SW480 (cell line): ENCODE results near the gene MFSD6L.
"Not testable (repeated sequence)": the region's sequence is repeated elsewhere in the genome, so short reads cannot be mapped to it uniquely, and the experiment has no call there.

Experiments used
- DNase-seq: peaks from one replicate; pipeline ENCODE4 v3.0.0-alpha.2; 2016; ENCODE audit warnings: low spot score

Gene MFSD6L

DNA sequence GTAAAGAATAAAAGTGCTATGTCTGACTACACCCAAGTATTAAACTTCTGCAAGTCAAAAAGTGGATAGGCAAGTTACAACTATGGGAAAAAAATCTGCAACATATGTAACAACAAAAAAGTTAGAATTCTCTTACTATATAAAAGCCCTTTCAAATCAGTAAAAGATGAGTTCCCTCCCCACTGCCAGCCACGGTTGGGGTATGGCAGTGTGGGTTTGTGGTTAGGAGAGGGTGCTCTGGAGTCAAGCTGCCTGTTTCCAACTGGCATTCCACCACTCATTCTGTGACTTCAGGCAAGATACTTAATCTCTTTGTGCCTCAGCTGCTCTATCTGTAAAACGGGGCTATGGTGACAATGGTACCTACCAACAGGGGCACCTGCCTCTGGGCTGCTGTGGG, 26.6 kb upstream of the MFSD6L start:
- no peak for DNase-seq

DNA sequence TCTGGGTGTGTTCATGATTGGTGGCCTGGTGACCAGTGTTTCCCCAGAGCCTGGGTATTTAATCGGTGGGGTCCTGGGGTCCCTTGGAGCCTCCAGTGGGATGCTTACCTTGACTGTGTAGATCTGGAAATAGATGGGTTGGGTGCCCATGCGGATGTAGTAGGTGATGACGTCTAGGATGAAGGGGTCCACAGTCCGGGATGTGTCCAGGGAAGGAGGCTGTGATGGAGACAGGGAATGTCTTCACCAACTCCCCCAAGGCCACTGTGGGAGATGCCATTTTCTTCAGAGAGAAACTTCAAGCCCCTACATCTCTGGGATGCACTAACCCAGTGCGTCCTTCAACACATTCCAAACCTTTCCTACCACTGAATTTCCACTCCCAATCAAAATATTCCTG, 24.1 kb upstream of the MFSD6L start:
- no peak for DNase-seq

DNA sequence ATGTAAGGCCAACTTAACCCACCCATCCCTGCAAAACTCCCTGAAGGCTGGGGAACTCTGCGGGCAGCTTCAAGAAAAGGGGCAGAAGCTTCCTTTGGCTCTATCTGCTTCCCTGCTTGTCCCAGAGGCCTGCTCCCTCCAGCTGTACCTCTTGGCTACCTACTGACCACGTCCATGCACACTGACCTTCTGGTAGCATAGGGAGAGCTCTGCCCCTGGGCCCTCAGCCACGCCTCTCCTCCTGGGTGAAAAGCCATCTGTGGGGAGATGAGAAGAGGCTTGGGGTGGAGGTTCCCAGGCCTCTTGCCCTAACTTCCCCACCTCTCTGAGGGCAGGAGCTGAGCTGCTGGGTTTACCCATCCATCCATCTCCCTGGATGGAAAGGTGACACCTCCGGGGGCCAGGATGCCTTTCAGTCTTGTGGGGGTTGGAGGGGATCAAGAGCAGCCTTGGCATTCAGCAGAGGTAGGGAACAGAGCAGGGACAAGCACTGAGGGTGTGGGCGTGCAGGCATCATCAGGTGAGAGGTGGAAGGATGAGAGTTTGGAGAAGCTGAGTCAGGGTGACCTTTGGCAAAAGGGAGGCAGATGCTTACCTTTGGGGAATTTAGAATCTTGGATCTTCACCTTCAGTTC, 23.4 kb upstream of the MFSD6L start:
- no peak for DNase-seq

DNA sequence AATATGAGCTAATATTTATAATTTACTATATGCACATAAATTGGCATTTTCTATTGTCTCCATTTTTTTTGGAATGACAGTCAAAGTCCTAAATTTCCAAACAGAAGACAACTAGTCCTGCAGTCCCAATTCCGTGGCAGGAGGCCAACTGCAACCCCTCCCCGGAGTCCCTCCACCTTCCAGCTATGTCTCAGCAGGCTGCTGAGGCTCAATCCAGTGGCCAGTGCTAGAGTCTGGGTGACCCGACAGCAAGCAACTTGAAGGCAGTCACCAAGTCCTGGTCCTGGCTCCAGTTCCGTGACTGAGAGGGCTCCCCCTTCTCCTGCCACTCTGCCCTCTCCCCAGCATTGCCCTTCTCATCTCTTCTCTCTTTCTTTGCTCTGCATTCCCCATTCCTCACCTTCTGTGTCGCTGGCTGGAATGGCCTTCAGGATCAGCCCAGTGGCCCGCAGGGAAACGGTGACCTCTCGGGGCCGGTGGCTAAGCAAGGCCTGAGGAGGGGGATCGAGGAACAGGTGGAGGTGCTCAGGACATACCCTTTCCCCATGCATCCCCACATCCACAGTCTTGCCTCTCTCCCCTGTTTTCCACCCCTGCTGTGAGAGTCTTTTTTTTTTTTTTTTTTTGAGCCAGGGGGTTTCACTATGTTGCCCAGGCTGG, 22.4 kb upstream of the MFSD6L start:
- no peak for DNase-seq

DNA sequence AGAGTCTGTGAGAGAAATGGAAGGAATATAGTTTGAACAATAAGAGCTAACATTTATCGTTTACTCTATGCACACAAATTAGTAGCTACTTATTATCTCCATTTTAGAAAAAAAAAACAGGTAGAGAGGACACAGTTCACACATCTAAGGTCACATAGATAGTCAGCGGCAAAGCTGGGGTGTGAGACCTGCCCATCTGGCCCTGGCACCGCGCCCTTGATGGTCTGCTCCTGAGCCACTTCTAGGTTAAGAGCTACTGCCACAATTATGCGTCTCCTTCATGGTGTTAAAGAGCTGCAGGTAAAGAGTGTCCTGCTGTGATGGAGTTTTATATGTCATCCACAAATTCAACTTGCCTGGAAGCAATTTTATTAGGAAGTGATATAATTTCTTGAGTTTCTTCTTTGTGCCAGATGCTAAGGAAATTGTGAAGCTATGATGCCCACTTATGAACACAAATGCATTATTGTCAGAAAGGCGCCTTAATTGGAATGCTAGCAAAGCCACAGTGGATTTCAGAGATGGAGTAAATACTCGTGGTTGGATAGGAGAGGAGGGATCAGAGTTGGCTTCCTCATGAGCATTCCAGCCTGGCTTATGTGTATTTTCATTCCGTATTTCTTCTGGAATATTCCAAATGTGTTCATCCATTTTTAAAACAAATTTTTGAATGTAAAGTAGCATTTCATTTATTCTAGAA, 21.3 kb upstream of the MFSD6L start:
- DNase-seq, result no peak

DNA sequence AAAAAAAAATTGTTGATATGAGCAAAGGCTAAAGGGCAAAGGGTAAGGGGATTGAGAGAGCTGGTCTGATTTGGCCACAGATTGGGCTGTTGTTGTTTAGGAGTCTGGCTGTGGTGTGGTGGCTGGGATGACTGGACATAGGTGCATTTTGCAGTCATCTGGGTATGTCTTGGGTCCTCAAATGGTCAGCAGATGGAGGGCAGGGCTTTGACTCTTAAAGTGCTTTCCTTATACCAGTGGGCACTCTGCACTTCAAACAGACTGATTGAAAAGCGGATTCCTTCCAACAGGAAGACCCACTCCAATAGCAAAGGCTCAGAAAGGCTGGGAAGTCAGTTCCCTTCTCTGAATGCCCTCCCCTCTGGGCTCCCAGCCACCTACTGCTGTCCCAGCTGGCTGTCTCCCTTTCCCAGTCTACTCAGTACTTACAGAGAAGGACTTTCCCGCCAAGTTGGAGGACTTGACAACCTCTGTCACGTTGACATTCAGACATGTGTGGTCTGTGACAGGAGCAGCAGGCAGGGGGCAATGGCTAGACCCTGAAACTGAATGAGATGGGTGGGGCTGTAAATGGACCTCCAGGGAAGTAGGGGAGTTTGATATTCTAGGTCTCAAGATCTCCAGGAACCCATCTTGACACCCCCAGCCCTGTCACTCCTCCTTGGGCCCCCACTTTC, 19.6 kb upstream of the MFSD6L start:
- DNase-seq, result no peak

DNA sequence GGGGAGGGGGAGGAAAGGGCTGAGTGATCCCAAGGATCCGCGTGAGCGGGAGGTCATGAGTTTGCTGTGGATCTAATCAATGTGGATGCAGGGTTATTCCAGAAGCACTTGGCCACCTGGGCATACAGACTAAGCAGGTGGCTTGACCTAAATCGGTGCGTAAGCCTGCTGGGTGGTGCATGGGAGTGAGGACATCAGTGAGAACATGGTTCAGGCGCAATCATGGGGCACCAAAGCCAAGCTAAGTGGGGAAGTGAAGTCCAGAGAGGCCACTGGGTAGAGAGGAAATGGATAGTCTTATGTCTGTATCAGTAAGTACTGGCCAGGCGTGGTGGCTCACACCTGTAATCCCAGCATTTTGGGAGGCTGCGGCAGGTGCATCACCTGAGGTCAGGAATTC, 18.9 kb upstream of the MFSD6L start:
- no peak for DNase-seq

DNA sequence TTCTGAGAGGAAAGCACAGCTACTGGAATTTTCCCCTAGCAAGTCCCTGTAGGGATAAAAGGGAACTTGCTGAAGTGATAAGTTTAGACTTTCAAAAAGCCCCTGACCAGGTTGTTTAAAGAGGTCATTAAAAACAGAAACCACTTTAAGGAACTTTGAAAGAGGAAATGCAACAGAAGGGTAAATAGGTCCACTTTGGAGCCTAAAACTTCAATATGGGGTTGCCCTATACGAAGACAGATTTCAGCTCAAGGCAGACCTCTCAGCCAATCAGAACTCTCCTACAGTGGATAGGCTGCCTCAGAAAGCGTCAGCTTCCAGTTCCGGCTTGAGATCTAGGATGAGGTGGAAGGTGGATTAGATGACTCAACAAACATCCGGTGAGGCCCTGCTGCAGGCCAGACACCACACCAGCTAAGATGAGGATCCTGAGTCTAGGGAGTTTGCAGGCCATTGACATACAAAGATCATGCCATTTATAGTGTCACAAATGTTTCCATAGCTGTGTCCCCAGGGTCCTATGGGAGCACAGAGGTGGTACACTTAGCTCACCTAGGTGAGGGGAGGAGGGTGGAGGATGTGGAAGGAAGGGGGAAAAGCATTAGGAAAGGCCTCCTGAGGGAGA, 7.9 kb upstream of the MFSD6L start:
- DNase-seq, result peak; percentile 26

DNA sequence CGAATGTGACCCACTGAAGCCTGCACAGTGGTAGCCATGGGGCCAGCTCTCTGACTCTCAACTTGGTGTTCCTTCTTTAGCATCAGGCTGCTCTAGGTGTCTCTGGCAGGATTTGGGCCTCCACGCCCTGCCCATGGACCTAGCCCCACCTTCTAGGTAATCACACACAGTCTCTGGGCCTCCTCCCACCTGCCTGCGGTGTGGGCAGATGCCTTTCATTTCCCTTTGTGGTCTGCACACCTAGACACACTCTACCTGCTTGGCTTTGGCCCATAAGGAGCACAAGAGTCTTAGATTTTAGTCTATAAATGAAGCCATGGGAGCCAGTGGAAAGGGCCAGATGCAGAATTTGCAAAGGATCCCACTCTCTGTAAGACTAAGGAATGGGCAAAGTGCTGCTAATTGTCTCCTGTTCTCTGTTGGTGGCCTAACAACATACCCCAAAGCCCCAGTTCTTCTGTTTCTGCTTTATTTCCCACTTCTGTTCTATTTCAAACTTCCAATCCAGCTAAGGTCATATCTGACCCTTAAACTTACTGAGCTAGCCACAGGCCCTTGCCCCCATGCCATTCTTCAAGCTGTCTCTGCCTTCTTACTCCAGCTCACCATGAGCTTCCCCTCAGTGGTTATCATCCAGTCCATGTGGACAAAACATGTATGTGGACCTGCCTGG, 7.2 kb upstream of the MFSD6L start:
- peak; percentile 57 for DNase-seq

DNA sequence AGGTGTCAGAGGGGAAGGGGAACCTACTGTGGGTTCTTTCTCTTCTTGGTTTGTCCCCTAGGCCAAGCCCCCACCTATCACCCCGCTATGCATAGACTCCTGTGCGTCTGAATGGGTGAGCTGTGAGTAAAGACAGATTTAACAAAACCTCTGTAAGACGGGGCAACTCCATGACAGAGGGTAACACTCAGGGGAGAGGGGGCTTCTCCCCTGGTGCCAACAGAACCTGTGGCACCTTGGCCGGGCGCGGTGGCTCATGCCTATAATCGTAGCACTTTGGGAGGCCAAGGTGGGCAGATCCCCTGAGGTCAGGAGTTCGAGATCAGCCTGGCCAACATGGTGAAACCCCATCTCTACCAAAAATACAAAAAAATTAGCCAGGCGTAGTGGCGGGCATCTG, 6.2 kb upstream of the MFSD6L start:
- not testable (repeated sequence) for DNase-seq

DNA sequence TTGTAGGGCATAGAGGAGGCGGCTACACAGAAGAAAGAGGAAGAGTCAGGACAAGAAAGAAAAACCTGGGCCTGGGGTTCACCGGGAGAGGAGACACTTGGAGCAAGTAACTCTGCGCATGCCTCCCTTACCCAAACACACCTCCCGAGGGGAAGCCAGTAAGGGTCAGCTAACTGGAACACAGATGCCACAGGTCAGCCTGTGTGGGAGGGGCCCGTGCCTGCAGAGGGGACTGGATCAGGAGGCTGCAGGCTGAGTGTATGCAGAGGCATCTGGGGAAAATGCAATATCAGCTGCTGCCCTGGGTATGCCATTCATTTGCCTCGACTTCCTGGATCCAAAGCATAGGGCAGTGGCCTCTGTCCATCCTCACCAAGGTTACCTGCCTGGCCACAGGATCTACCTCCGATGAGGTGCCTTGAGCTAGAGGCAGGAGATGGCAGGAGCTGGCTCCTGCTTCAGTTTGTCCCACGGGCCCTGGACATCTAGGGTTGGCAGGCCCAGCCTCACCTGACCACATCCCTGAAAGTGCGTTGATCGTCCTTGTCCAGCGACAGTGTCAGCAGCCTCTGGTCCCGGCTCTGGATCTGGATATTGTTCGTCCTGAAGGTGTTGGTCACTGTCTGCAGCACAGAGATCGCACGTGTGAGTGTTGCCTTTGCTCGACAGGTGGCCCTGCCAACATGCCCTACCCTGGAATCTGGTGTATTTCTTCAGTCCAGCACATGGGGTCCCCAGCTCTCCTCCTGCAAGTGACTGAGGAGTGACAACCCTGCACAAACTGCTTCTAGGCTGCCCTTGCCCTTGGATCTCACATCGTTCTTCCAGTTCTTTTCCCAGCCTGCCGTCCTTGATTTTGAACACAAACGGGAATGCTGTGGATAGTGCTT, 4.6 kb upstream of the MFSD6L start:
- DNase-seq, result no peak

DNA sequence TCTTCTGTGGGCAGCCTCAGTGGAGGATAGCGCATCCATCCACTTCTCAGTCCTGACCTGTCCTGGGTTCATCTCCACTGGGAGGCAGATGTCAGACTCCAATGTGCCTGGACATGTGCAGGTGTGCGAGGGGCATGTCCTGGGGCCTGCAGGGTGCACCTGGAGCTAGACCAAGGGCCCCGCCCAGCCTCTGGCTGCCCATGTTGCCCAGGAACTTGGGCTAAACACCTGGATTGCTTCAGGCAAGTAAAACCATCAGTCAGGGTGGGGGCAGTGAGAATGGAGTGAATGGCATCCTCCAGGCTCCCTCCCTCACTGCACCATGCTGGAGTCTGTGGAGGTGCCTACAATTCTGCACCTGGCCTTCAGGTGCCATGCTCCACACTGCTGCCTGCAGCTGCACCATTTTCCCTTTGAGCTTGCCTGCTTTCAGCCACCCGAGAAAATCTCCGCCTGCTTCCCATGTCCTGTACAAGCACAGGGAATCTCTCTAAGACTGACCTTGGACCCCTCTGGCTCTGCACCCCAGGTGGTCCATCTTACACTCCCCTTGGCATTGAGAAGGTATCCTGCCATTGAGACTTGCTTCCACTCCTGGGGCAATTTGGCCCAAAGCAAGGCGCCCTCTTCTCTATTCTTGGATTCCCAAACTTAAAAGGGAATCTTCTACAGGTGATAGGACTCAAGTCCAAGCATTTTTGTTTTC, 2.1 kb upstream of the MFSD6L start:
- no peak for DNase-seq

DNA sequence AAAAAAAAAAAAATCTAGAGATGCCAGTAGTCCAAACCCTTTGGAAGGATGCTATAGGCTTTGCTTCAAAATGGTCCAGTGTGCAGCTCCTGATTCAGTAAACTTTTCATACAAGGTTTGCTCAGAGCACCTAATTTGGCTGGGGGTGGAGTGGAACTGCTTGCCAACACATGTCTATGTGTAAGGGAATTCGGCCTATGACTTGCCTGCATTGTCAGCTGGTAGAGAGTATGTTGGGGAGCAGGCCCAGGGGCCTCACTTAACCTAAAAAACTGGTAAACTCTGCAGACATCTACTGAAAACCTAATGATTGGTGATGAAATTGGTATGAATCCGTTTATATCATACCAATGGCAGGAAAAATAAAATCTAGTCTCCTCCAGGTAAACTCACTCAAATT, 1.5 kb upstream of the MFSD6L start:
- no peak for DNase-seq

DNA sequence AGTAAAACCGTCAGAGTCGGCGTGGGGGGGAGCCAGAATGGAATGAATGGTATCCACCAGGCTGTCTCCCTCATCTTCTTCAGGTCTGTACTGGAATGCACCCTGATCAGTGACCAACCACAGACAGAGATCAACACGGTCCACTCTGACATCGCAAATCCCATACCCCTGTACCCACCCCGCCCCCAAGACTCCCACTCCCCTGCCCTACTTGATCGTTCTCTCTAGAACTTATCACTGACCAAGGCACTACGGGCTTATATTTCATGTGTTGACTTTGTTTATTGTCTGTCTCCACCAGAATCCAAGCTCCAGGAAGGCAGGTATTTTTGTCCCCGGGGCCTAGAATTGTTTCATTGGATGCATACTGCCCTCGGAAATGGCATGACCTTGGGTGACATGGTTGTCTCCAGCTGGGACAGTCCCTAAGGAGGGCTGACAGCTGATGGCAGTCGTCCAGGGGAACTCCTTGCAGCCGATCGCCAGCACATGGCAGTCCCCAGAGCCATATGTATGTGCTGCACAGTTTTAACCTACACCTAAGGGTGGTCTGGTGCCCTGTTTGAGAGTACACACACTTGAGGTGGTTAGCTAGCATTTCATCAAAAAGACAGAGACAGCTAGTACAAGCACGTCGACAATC, 526 bp upstream of the MFSD6L start:
- DNase-seq, result no peak

DNA sequence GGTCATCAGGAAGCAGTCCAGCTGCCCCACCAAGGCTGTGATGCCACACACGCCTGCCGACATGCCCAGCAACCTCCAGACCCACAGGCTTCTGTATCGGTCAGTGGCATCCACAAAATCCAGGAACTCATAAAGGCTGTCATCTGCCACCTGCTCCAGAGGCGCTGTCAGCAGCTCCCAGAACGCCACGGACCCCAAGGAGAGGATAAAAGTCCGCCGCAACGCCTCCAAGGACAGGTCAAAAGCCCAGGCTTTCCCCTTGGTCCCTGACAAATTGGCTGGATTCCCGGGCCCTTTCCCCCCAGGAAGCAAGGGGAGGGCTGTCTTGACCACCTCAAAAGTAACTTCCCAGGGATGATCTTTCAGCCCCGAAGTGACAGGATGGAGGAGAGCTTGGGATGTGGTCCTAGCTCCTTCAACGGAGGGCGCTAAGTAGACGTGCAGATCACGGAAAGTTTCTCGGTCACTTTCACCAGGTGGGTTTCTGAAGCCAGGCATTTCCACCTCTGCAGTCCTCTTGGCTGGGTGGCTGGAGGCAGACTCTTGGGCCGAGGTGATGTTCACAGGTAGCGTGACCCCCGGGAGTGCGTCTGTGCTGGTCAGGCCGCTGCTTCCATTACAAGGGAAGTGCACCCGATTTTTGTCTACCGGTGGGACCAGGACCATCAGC, 854 bp downstream of the MFSD6L start:
- no peak for DNase-seq

DNA sequence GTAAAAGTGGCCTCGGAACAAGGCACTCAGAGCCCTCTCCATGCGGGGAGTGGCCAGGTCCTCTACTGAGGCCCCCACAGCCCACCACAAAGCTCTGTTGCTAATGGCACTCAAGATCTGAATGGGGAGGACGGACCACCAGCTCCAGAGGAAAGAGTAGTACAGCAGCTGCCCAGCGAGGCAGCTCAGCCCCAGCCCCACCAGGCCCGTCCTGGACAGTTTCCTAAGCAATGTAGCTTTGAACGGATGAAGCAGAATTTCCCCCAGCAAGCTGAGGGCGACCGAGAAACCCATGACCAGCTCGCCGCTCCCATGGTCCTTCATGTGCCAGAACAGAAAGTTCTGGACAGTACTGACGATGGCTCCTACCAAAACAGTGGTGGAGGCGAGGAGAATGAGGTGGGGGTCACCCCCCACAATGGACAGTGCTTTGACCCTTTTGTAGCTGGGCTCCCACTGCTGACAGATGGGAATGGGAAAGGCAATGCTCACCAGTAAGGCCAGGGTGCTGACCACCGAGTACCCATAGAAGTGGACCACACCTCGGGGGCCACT, 1.5 kb downstream of the MFSD6L start:
- no peak for DNase-seq

DNA sequence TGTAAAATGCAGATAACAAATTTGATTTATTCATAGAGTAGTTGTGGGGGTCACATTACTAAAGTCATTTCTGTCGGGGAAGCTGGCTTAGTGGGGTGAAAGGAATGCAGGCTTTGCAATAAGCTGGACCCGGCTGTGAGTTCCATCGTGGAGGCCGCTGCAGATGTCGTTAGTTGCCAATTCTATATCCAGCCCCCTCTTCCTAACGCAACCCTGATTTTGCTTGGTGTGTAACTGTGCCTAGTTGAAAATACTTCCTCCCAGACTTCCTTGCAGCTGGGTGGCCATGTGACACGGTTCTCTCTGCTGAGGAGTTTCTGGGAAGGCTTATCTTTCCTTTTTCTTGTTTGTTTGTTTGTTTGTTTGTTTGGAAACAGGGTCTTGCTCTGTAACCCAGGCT, 4.5 kb downstream of the MFSD6L start:
- DNase-seq, result no peak

DNA sequence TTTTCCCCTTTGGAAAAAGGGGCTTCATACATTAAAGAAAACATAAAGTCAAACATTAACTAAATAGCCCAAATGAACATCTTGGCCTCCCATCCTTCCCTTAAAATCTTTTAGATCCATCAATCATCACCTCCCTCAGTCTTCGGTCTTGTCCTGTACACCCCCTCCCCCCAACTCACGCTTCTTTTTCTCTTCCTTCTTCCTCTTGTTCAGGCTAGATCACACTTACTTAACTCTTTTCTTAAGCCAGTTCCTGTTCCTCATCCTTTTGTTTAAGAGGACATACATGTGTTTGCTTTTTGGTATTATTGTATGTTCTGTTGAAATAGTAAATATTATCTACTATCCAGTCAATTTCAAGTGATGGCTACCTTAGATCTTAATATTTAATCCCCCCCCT, 5.5 kb downstream of the MFSD6L start:
- DNase-seq, result no peak

DNA sequence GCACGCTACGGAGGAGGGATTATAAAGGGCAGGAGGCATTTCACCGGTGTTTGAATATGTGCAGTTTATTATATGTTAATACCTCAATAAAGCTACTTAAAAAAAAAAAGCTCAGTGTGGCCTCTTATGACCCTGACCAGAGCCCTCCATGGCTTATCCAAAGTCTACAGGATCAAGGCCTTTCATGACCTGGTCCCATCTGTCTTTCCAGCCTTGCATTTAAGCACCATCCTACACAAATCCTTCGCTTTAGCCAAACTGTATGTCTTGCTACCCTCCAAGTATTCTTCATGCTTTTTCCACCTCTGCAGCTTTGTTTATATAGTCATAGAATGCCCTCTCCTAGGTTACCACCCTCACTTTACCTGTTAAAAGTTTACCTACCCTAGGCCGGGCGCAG, 6.5 kb downstream of the MFSD6L start:
- no peak for DNase-seq
